Measurements from ENCODE around the gene RPGRIP1. TPM values are rescaled to one million over a fixed set of nuclear protein-coding genes. Genes with fewer than 3 reads are reported as not detected.
A peak's percentile ranks its signal among the peaks of the same experiment; 100 is the strongest.

The RPGRIP1 gene
- total and polyA plus RNA-seq, 8 donors: 0.19 to 0.58 (median 0.28) TPM; not detected in 4

DNA sequence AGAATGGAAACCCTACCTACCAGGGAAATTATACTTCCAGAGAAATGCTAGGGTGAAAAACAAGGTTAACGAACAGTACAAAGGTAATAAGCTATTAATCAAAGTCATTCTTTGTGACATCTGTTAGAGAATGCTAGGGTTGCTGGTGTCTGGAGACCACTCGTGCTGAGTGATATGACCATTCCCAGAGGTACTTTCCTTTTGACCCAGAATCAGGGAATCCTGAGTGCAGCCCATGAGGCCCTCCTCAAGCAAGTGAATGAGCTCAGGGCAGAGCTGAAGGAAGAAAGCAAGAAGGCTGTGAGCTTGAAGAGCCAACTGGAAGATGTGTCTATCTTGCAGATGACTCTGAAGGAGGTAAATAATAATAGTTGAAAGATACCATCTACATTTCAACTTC is 31.7 kb downstream of the RPGRIP1 start:
- Histone ChIP-seq H3K4me3 (no peak overlapping the region), H3K4me1 (peaks cover 4 to 21% (median 10%) of the 10 kb centered on the region in 4 donors), H3K36me3 (no peaks in the 10 kb centered on the region), H3K27me3 (no peaks in the 10 kb centered on the region), H3K27ac (no peak overlapping the region), H3K9me3 (no peaks in the 10 kb centered on the region)
- intact Hi-C loops (cut with DNase I; ENCODE audit: low total_unique reads): no loop called here
- 55 to 73% (median 64%) methylated on average over 2 of the region's 2 CpGs for WGBS, 5 donors
- DNase-seq: no peak
- TF ChIP-seq EP300 (IDR thresholded peaks at IDR 0.05): no peak
- TF ChIP-seq POLR2AphosphoS5 (IDR thresholded peaks at IDR 0.05): no peak
- no peak for TF ChIP-seq CTCF (IDR thresholded peaks at IDR 0.05)
- TF ChIP-seq POLR2A (IDR thresholded peaks at IDR 0.05): no peak

DNA sequence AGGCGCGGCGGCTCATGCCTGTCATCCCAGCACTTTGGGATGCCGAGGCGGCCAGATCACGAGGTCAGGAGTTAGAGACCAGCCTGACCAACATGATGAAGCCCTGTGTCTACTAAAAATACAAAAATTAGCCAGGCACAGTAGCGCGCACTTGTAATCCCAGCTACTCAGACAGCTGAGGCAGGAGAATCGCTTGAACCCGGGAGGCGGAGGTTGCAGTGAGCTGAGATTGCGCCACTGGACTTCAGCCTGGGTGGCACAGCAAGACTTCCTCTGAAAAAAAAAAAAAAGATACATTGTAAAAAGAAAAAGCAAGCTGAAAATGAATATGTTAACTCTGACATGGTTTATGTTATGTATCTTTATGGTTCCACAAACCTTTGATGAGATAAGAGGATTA is 33.6 kb downstream of the RPGRIP1 start:
- no peak overlapping the region for H3K27ac ChIP-seq
- no peaks in the 10 kb centered on the region for H3K36me3 ChIP-seq
- H3K4me3 ChIP-seq: no peak overlapping the region
- H3K4me1 ChIP-seq: peaks cover 0 to 8% (median 2%) of the 10 kb centered on the region in 4 donors
- TF ChIP-seq CTCF (IDR thresholded peaks at IDR 0.05) (no peak), POLR2AphosphoS5 (IDR thresholded peaks at IDR 0.05) (no peak), EP300 (IDR thresholded peaks at IDR 0.05) (no peak), POLR2A (IDR thresholded peaks at IDR 0.05) (no peak)
- H3K27me3 ChIP-seq: no peaks in the 10 kb centered on the region
- WGBS, 5 donors: 78 to 89% (median 80%) methylated on average over 12 of the region's 12 CpGs
- no peak for DNase-seq
- intact Hi-C loops (cut with DNase I; ENCODE audit: low total_unique reads): no loop called here
- H3K9me3 ChIP-seq: no peaks in the 10 kb centered on the region

GRCh38 chr14:21317398-21317797 is 37.5 kb downstream of the RPGRIP1 start:
- peak in 1 of 2 donors; percentile 5 for DNase-seq
- Histone ChIP-seq H3K9me3 (no peaks in the 10 kb centered on the region), H3K4me1 (no peaks in the 10 kb centered on the region), H3K4me3 (no peak overlapping the region), H3K36me3 (no peaks in the 10 kb centered on the region), H3K27me3 (no peaks in the 10 kb centered on the region), H3K27ac (no peak overlapping the region)
- intact Hi-C loops (cut with DNase I; ENCODE audit: low total_unique reads): no loop called here
- TF ChIP-seq CTCF (IDR thresholded peaks at IDR 0.05) (no peak), POLR2A (IDR thresholded peaks at IDR 0.05) (no peak), EP300 (IDR thresholded peaks at IDR 0.05) (no peak)
- whole genome bisulfite sequencing, 5 donors: 50 to 66% (median 54%) methylated on average over 3 of the region's 3 CpGs

GRCh38 chr14:21320913-21321312 is 41.0 kb downstream of the RPGRIP1 start:
- DNase-seq: no peak
- intact Hi-C loops (cut with DNase I; ENCODE audit: low total_unique reads): no loop called here
- Histone ChIP-seq H3K27ac (no peak overlapping the region), H3K4me1 (no peaks in the 10 kb centered on the region), H3K36me3 (no peaks in the 10 kb centered on the region), H3K9me3 (no peaks in the 10 kb centered on the region), H3K27me3 (no peaks in the 10 kb centered on the region), H3K4me3 (no peak overlapping the region)
- TF ChIP-seq POLR2AphosphoS5 (IDR thresholded peaks at IDR 0.05) (no peak), EP300 (IDR thresholded peaks at IDR 0.05) (no peak), CTCF (IDR thresholded peaks at IDR 0.05) (no peak), POLR2A (IDR thresholded peaks at IDR 0.05) (no peak)
- 83 to 94% (median 89%) methylated on average over 2 of the region's 2 CpGs for WGBS, 5 donors

Measured in stomach (tissue), 9 donors.